Stimulated activated CD8-positive, alpha-beta memory T cell treated with anti-CD3 and anti-CD28 coated beads, Interleukin-15, amount 100 ng/mL, for 24 hours (primary cell): ENCODE data around the gene RSRC2.
"Not testable (repeated sequence)": the region's sequence is repeated elsewhere in the genome, so short reads cannot be mapped to it uniquely, and the experiment has no call there.

Experiments
- DNase-seq: peaks from one replicate; pipeline ENCODE4 v3.0.0-alpha.2; 2020; ENCODE audit warnings: low read depth

The RSRC2 gene

GRCh38 chr12:122518908-122519307 lies 7.8 kb downstream of the RSRC2 start:
- no peak for DNase-seq

GRCh38 chr12:122517877-122518276 lies 8.9 kb downstream of the RSRC2 start:
- DNase-seq: no peak

GRCh38 chr12:122516544-122517361 lies 10.0 kb downstream of the RSRC2 start:
- no peak for DNase-seq

- no peak for DNase-seq
Measured at GRCh38 chr12:122515275-122515674, 11.5 kb downstream of the RSRC2 start.

GRCh38 chr12:122513660-122514059 lies 13.1 kb downstream of the RSRC2 start:
- DNase-seq: no peak

- DNase-seq: not testable (repeated sequence)
Measured at GRCh38 chr12:122513028-122513427, 13.7 kb downstream of the RSRC2 start.

GRCh38 chr12:122508163-122508562 lies 18.6 kb downstream of the RSRC2 start:
- DNase-seq: no peak

- no peak for DNase-seq
Measured at GRCh38 chr12:122506393-122506938, 20.3 kb downstream of the RSRC2 start.

GRCh38 chr12:122505419-122506051 lies 21.2 kb downstream of the RSRC2 start:
- DNase-seq: no peak

GRCh38 chr12:122503783-122504590 lies 22.7 kb downstream of the RSRC2 start:
- no peak for DNase-seq

- DNase-seq: no peak
Measured at GRCh38 chr12:122503147-122503751, 23.5 kb downstream of the RSRC2 start.

- DNase-seq: no peak
Measured at GRCh38 chr12:122501489-122501989, 25.2 kb downstream of the RSRC2 start.

GRCh38 chr12:122500685-122501488 lies 25.8 kb downstream of the RSRC2 start, which contains the start of gene ZCCHC8:
ZCCHC8 (minus strand) TSS chr12:122500932; CDS start chr12:122500840, 92 bp downstream.
- peak; percentile 77 for DNase-seq

GRCh38 chr12:122499991-122500684 lies 26.6 kb downstream of the RSRC2 start:
- peak; percentile 13 for DNase-seq

GRCh38 chr12:122495258-122495657 lies 31.5 kb downstream of the RSRC2 start:
- DNase-seq: no peak

- not testable (repeated sequence) for DNase-seq
Measured at GRCh38 chr12:122493222-122493621, 33.5 kb downstream of the RSRC2 start.

GRCh38 chr12:122491991-122492390 lies 34.7 kb downstream of the RSRC2 start:
- no peak for DNase-seq

GRCh38 chr12:122489038-122489437 lies 37.7 kb downstream of the RSRC2 start:
- no peak for DNase-seq

GRCh38 chr12:122487807-122488206 lies 38.9 kb downstream of the RSRC2 start:
- DNase-seq: not testable (repeated sequence)

GRCh38 chr12:122486805-122487426 lies 39.8 kb downstream of the RSRC2 start:
- DNase-seq: no peak
